Fibroblast of pulmonary artery (primary cell): ENCODE results near the gene DUS1L.

Experiments
- DNase-seq: peaks from one replicate; pipeline ENCODE4 v3.0.0-alpha.2; 2010; ENCODE audit warnings: low read depth
- H3K4me3 ChIP-seq: replicated peaks from 2 replicates; pipeline ENCODE4 v1.5.1; 2011; ENCODE audit warnings: low read depth, mild to moderate bottlenecking, control low read depth, low read length, moderate library complexity
- CTCF ChIP-seq: IDR thresholded peaks from 2 replicates; pipeline ENCODE4 v1.5.1; 2011; ENCODE audit warnings: mild to moderate bottlenecking, control low read depth, low read length, inconsistent platforms; ENCODE audit errors: missing control alignments

The DUS1L gene

GRCh38 chr17:82051776-82052637 lies 13.6 kb downstream of the DUS1L start, which contains the start of the genes GPS1 and RFNG:
TSS of gene GPS1 (plus strand) at chr17:82051898. CDS start at chr17:82051932, 34 bp downstream.
TSS of gene RFNG (minus strand) at chr17:82051811. CDS start at chr17:82051766, 45 bp downstream.
- TF ChIP-seq CTCF, result no peak
- H3K4me3 ChIP-seq, result peak within 1 kb of the TSS; percentile 77
- DNase-seq, result peak; percentile 48

DNA sequence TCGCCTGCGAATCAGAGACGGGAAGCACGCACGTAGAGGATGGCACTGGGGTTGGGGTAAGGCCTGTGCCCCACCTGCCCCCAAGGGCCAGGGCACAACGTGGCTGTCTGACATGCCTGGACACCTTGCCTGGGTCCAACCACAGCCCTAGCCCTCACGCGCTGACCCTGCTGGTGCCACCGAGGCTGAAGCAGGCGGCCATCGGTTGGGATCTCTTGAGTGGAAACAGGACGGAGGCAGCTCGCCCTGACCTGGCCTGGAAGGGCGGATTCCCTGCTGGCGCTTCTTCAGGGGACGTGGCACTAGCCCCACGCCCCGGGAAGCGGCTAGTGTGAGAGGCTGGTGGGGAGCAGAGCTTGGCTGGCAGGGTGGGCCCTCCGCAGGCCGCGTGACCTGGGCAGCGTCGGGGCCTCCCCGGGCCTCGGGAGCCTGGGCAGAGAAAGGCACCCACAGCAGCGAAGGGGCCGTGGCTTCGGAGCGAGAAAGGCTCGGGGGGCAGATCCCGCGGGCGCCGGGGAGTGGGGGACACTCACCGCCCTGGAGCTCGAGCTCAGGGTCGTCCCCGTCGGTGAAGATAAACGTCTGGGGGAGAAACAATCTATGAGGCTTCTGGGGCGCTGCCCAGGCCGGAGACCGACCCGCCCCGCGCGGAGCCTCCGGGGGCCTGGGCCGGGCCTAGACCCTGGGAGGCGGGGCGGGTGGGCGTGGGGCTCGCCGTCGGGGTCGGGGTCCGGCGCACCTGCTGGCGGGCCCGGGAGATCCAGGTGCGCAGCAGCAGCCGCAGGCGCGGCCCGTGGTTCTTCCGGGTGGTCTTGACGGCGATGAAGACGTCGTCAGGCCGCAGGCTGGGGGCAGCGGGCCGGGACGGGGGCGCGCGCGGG lies 14.6 kb downstream of the DUS1L start:
- no peak for DNase-seq
- TF ChIP-seq CTCF, result no peak
- H3K4me3 ChIP-seq, result peak overlapping the region; percentile 77

GRCh38 chr17:82050152-82050760 lies 15.3 kb downstream of the DUS1L start:
- DNase-seq, result no peak
- H3K4me3 ChIP-seq, result peak overlapping the region; percentile 77
- no peak for TF ChIP-seq CTCF

GRCh38 chr17:82049521-82049971 lies 16.1 kb downstream of the DUS1L start:
- H3K4me3 ChIP-seq, result no peak overlapping the region
- no peak for TF ChIP-seq CTCF
- DNase-seq, result no peak

GRCh38 chr17:82049106-82049505 lies 16.5 kb downstream of the DUS1L start:
- DNase-seq, result no peak
- TF ChIP-seq CTCF, result no peak
- no peak overlapping the region for H3K4me3 ChIP-seq

DNA sequence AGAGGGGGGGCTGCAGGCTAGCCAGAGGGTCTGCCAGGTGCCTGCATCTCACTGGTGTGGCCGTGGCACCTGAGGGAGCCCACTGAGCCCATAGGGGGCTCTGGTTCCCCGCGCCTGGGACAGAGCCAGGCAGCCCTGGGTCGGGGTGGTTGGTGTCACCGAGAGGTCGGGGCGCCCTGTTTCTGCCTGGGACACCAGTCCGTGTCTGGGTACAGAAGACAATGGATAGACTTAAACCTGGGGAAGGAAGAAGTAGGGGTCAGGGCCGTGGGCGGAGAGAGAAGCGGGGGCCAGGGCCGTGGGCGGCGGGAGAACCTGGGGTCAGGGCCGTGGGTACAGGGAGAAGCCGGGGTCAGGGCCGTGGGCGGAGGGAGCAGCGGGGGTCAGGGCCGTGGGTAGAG lies 17.0 kb downstream of the DUS1L start:
- DNase-seq, result no peak
- TF ChIP-seq CTCF, result no peak
- H3K4me3 ChIP-seq, result no peak overlapping the region
